Erythroblast (primary cell): ENCODE results near the gene MAB21L4.

Experiments used
- GATA1 ChIP-seq: IDR thresholded peaks from 2 replicates; pipeline ENCODE4 v1.6.1; 2011; ENCODE audit warnings: low read depth, mild to moderate bottlenecking, control low read depth, low read length, moderate library complexity
- POLR2A ChIP-seq: IDR thresholded peaks from 2 replicates; pipeline ENCODE4 v1.6.1; 2011; ENCODE audit warnings: mild to moderate bottlenecking, low read length

DNA sequence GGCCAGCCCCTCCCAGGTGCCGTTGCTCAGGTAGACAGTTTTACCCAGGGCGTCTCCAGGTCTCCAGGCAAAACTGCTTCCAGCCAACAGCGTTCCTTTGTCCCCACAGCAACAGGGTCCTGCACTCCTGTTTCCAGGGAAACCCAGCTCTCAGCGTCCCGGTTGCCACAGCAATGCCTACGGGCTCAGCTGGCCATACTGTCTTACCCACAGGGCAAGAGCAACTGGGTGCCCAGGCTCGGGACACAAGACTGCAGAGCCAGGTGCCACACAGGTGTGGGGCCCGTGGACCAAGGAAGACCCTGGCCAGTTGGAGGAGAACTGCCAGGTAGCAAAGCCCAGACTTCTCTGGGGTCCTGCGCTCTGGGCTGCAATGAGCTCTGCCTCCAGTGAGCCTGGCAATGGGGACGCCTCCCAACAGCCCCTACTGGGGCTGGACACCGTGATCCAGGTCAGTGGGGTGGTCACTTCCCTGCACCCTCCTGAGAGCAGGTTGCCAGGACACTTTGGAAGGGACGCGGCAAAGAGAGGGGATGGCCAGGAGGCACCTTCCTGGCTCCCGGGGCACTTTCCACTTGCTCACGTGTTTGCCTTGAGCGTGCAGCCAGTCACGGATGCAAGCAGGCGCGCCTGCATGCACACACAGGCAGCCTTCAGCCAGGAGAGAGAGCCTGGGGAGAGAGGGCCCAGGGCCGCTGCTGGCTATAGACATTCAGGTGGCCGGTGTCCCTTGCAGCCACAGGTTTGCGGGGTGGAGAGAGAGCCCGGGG, 10.4 kb upstream of the MAB21L4 start, which contains the start of gene CROCC2:
- no peak for TF ChIP-seq POLR2A
- no peak for TF ChIP-seq GATA1
